Natural killer cell (primary cell): ENCODE results near the gene PGLYRP1. TPM values are rescaled to one million over a fixed set of nuclear protein-coding genes. Genes with fewer than 3 reads are reported as not detected.

Source experiments
- ATAC-seq, 3 donors: fragments of 150-1000 bp in 2 of 3; fragments of 200-7000 bp in 1 of 3; cut with Tn5 transposase; 1 replicate in 1 of 3; 2 replicates in 2 of 3; pipeline ENCODE4 v1.10.0; 2021; ENCODE audit warnings: mild to moderate bottlenecking in 2 of 3, moderate library complexity in 2 of 3
- DNase-seq, 2 donors: peaks; one replicate each; pipeline versions ENCODE4 v3.0.0 to v3.0.0-alpha.2; 2013 to 2021; ENCODE audit warnings: mixed read lengths in 1 of 2
- H3K27ac ChIP-seq: one replicate; pipeline ENCODE4 v1.5.1; 2013; ENCODE audit warnings: mild to moderate bottlenecking, low read length
- H3K27me3 ChIP-seq: one replicate; pipeline ENCODE4 v1.6.1; 2013; ENCODE audit warnings: low read length; ENCODE audit not compliant: control insufficient read depth, insufficient read depth
- H3K36me3 ChIP-seq: one replicate; pipeline ENCODE4 v1.6.1; 2013; ENCODE audit warnings: low read length; ENCODE audit not compliant: control insufficient read depth, insufficient read depth
- H3K4me1 ChIP-seq: one replicate; pipeline ENCODE4 v1.6.1; 2013; ENCODE audit warnings: low read length; ENCODE audit not compliant: control insufficient read depth, insufficient read depth
- H3K4me3 ChIP-seq: one replicate; pipeline ENCODE4 v1.5.1; 2013; ENCODE audit warnings: low read length
- H3K9me3 ChIP-seq: one replicate; pipeline ENCODE4 v1.6.1; 2013; ENCODE audit warnings: low read length; ENCODE audit not compliant: control insufficient read depth, insufficient read depth
- H3K27ac Mint-ChIP-seq, 2 donors: one replicate each; pipeline ENCODE4 v1.8.0; 2022; ENCODE audit warnings: mild to moderate bottlenecking in 2 of 2, mixed read lengths in 2 of 2, moderate library complexity in 1 of 2
- H3K27me3 Mint-ChIP-seq, 2 donors: one replicate each; pipeline ENCODE4 v1.8.0; 2022; ENCODE audit warnings: low read depth in 2 of 2, mixed read lengths in 2 of 2
- H3K36me3 Mint-ChIP-seq: one replicate; pipeline ENCODE4 v1.8.0; 2022; ENCODE audit warnings: mixed read lengths
- H3K4me1 Mint-ChIP-seq, 2 donors: one replicate each; pipeline ENCODE4 v1.8.0; 2022; ENCODE audit warnings: mixed read lengths in 2 of 2
- H3K4me3 Mint-ChIP-seq: one replicate; pipeline ENCODE4 v1.8.0; 2022; ENCODE audit warnings: mild to moderate bottlenecking, moderate library complexity, mixed read lengths
- H3K9me3 Mint-ChIP-seq, 2 donors: one replicate each; pipeline ENCODE4 v1.8.0; 2022; ENCODE audit warnings: mixed read lengths in 2 of 2
- WGBS: methylation state at CpG from one replicate; pipeline ENCODE4 v1.1.7; 2013; ENCODE audit warnings: missing lambda C conversion rate; ENCODE audit not compliant: insufficient coverage; 5-methylcytosine and 5-hydroxymethylcytosine counted together
- intact Hi-C: fragments of 100-400 bp; cut with micrococcal nuclease; formaldehyde crosslinking; loops from one replicate; pipeline ENCODE4 v1.14.2; 2022
- total RNA-seq, 4 donors: library from RNA; stranded (reverse); fragments of 120-200 nt in 1 of 4; gene quantifications; one replicate each; pipeline versions ENCODE4 v1.2.3 to v1.2.4, GENCODE V29; 2013 to 2022
- TF ChIP-seq, protein P1 (sequence below): fragments of 200-600 bp; IDR thresholded peaks from one replicate; pipeline ENCODE4 v1.8.0; 2022; ENCODE audit warnings: antibody characterized with exemption

PGLYRP1 gene
- total RNA-seq, 3 donors from 2014 or later (not counting 1 experiment from before 2014, with no cell fraction given): 0.55 TPM; not detected in 2

GRCh38 chr19:46033401-46033800 lies 10.5 kb upstream of the PGLYRP1 start:
- Mint-ChIP-seq H3K27me3 (peaks cover 30 to 31% of the 10 kb centered on the region in 2 donors), H3K4me3 (no peak overlapping the region), H3K9me3 (no peaks in the 10 kb centered on the region), H3K27ac (no peak overlapping the region), H3K36me3 (no peaks in the 10 kb centered on the region), H3K4me1 (peaks cover 5% of the 10 kb centered on the region in 2 donors)
- ATAC-seq: no peak
- H3K9me3 ChIP-seq: no peaks in the 10 kb centered on the region
- no peak overlapping the region for H3K27ac ChIP-seq
- no peak for DNase-seq
- intact Hi-C loops: no loop called here
- peaks cover 2% of the 10 kb centered on the region for H3K4me1 ChIP-seq
- 88% methylated on average over 11 of the region's 11 CpGs for WGBS
- TF ChIP-seq, protein P1, sequence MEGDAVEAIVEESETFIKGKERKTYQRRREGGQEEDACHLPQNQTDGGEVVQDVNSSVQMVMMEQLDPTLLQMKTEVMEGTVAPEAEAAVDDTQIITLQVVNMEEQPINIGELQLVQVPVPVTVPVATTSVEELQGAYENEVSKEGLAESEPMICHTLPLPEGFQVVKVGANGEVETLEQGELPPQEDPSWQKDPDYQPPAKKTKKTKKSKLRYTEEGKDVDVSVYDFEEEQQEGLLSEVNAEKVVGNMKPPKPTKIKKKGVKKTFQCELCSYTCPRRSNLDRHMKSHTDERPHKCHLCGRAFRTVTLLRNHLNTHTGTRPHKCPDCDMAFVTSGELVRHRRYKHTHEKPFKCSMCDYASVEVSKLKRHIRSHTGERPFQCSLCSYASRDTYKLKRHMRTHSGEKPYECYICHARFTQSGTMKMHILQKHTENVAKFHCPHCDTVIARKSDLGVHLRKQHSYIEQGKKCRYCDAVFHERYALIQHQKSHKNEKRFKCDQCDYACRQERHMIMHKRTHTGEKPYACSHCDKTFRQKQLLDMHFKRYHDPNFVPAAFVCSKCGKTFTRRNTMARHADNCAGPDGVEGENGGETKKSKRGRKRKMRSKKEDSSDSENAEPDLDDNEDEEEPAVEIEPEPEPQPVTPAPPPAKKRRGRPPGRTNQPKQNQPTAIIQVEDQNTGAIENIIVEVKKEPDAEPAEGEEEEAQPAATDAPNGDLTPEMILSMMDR: no peak
- H3K4me3 ChIP-seq: no peak overlapping the region
- peaks cover 5% of the 10 kb centered on the region for H3K27me3 ChIP-seq
- H3K36me3 ChIP-seq: no peaks in the 10 kb centered on the region

- peaks cover 5% of the 10 kb centered on the region in 2 donors for H3K4me1 Mint-ChIP-seq
- TF ChIP-seq, protein P1: no peak
- no peaks in the 10 kb centered on the region for H3K9me3 ChIP-seq
- no peak for DNase-seq
- H3K27ac ChIP-seq: no peak overlapping the region
- no peak overlapping the region for H3K4me3 ChIP-seq
- H3K36me3 Mint-ChIP-seq: no peaks in the 10 kb centered on the region
- H3K27me3 ChIP-seq: peaks cover 5% of the 10 kb centered on the region
- H3K4me3 Mint-ChIP-seq: no peak overlapping the region
- peaks cover 2% of the 10 kb centered on the region for H3K4me1 ChIP-seq
- WGBS: 88% methylated on average over 3 of the region's 3 CpGs
- ATAC-seq: no peak
- H3K27ac Mint-ChIP-seq: no peak overlapping the region
- H3K27me3 Mint-ChIP-seq: peaks cover 30 to 31% of the 10 kb centered on the region in 2 donors
- intact Hi-C loops: no loop called here
- no peaks in the 10 kb centered on the region for H3K36me3 ChIP-seq
- no peaks in the 10 kb centered on the region for H3K9me3 Mint-ChIP-seq
Observed at GRCh38 chr19:46032597-46033025, 9.8 kb upstream of the PGLYRP1 start.

DNA sequence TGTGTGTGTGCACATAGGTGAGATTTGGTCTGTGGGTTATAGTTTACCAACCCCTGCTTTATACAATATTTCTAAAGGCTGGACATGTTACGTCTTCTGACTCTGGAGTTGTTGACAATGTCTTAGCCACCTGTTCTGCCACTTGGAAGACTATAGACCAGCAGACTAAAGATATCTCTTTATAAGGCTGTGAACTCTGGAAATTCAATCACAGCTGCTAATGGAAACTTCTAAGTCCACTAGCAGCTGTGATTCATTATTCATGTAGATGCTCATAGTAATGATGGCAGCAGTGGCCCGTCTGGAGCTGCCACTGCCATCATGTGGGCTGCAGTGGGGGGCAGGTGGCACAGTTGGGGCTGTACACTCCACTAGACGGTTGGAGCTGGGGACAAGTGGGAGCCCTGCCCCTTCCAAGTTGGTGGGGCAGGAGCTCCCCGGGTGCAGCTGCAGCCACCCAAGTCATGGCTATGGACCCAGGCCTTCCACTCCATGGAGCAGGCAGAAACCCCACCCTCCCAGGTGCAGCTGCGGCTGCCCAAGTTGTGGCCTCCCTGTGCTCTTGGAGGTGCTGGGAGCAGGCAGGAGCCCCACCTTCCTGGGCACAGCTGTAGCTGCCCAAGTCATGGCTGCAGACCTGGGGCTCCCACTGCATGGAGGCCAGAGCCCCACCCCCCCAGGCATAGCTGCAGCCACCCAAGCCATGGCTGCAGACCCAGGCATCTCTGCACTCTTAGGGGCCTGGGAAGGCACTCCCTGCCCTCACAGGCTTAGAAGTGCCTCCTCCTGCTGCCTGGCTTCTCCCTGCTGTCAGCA lies 9.1 kb upstream of the PGLYRP1 start:
- Mint-ChIP-seq H3K4me3 (no peak overlapping the region), H3K4me1 (peaks cover 5% of the 10 kb centered on the region in 2 donors), H3K27me3 (peaks cover 29 to 30% of the 10 kb centered on the region in 2 donors), H3K36me3 (no peaks in the 10 kb centered on the region), H3K9me3 (no peaks in the 10 kb centered on the region), H3K27ac (no peak overlapping the region)
- H3K27me3 ChIP-seq: peaks cover 5% of the 10 kb centered on the region
- peaks cover 2% of the 10 kb centered on the region for H3K4me1 ChIP-seq
- H3K9me3 ChIP-seq: no peaks in the 10 kb centered on the region
- ATAC-seq: no peak
- no peak overlapping the region for H3K27ac ChIP-seq
- no peaks in the 10 kb centered on the region for H3K36me3 ChIP-seq
- WGBS: 89% methylated on average over 5 of the region's 5 CpGs
- intact Hi-C loops: no loop called here
- no peak overlapping the region for H3K4me3 ChIP-seq
- TF ChIP-seq, protein P1: no peak
- DNase-seq: no peak
